HG03159 (cell line): Measurements from ENCODE around the gene GGTA1.
"Not testable (repeated sequence)": the region's sequence is repeated elsewhere in the genome, so short reads cannot be mapped to it uniquely, and the experiment has no call there.

ENCODE experiments used
- ATAC-seq: cut with Tn5 transposase; IDR thresholded peaks from one replicate; pipeline ENCODE4 v1.9.1; 2021; ENCODE audit warnings: mild to moderate bottlenecking, moderate library complexity; ENCODE audit not compliant: unreplicated experiment

The GGTA1 gene

GRCh38 chr9:121463026-121463807 is 36.4 kb downstream of the GGTA1 start:
- no peak for ATAC-seq

- no peak for ATAC-seq
These were observed 40.1 kb downstream of the GGTA1 start for GRCh38 chr9:121459513-121459912.

GRCh38 chr9:121458449-121458848 is 41.2 kb downstream of the GGTA1 start:
- not testable (repeated sequence) for ATAC-seq

GRCh38 chr9:121455527-121456239 is 44.0 kb downstream of the GGTA1 start:
- no peak for ATAC-seq

- no peak for ATAC-seq
These were observed 44.7 kb downstream of the GGTA1 start for GRCh38 chr9:121454972-121455371.

- ATAC-seq, result no peak
These were observed 46.3 kb downstream of the GGTA1 start for GRCh38 chr9:121453232-121453892.

- ATAC-seq, result no peak
These were observed 47.6 kb downstream of the GGTA1 start for GRCh38 chr9:121452085-121452484.

GRCh38 chr9:121451586-121451985 is 48.1 kb downstream of the GGTA1 start:
- no peak for ATAC-seq

- no peak for ATAC-seq
These were observed 49.4 kb downstream of the GGTA1 start for GRCh38 chr9:121450241-121450640.

- ATAC-seq, result no peak
These were observed 49.9 kb downstream of the GGTA1 start for GRCh38 chr9:121449786-121450185.

- ATAC-seq, result no peak
These were observed 52.3 kb downstream of the GGTA1 start for GRCh38 chr9:121447321-121447834.

GRCh38 chr9:121445986-121446385 is 53.7 kb downstream of the GGTA1 start:
- no peak for ATAC-seq

GRCh38 chr9:121443981-121444380 is 55.7 kb downstream of the GGTA1 start:
- ATAC-seq, result no peak

GRCh38 chr9:121441165-121441564 is 58.5 kb downstream of the GGTA1 start:
- no peak for ATAC-seq

- no peak for ATAC-seq
These were observed 59.7 kb downstream of the GGTA1 start for GRCh38 chr9:121439711-121440664.

- no peak for ATAC-seq
These were observed 60.6 kb downstream of the GGTA1 start for GRCh38 chr9:121439016-121439415.

GRCh38 chr9:121437891-121438290 is 61.8 kb downstream of the GGTA1 start:
- ATAC-seq, result no peak

GRCh38 chr9:121437046-121437445 is 62.6 kb downstream of the GGTA1 start:
- ATAC-seq, result not testable (repeated sequence)

- ATAC-seq, result no peak
These were observed 64.7 kb downstream of the GGTA1 start for GRCh38 chr9:121434969-121435368.

- no peak for ATAC-seq
These were observed 71.7 kb downstream of the GGTA1 start for GRCh38 chr9:121427899-121428298.
